Measurements from ENCODE around the gene FLAD1.
"Not testable (repeated sequence)": the region's sequence is repeated elsewhere in the genome, so short reads cannot be mapped to it uniquely, and the experiment has no call there.

The FLAD1 gene

DNA sequence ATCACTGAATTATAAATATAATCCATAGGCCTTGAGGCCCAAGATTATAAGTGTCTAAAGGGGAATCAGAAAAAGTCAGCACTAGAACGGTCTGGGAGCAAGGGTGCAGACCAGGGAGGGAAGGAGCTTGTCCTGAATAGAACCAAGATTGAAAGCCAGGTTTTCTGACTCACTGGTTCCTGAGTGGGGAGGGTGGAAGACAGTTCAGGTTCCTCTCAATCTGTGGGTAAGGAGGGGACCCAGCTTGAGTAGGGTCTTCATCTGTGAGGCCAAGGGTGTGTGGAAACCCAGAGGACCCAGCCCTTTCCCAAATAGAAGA lies 11.1 kb downstream of the FLAD1 start:
- Histone ChIP-seq H3K9ac (ENCODE audit: low read length) (no peak overlapping the region), H3K36me3 (ENCODE audit: control insufficient read depth, insufficient read depth, low read length) (peaks cover 28% of the 10 kb centered on the region), H3K27me3 (ENCODE audit: control insufficient read depth, insufficient read depth, low read length) (no peaks in the 10 kb centered on the region), H3K9me3 (ENCODE audit: control insufficient read depth, insufficient read depth, low read depth, low read length) (no peaks in the 10 kb centered on the region), H3K4me1 (ENCODE audit: control insufficient read depth, insufficient read depth, low read length) (peaks cover 13% of the 10 kb centered on the region; the same call in 1 of the 2 replicates), H3K27ac (ENCODE audit: low read depth, low read length) (no peak overlapping the region), H3K4me3 (ENCODE audit: low read depth, low read length) (no peak overlapping the region)

DNA sequence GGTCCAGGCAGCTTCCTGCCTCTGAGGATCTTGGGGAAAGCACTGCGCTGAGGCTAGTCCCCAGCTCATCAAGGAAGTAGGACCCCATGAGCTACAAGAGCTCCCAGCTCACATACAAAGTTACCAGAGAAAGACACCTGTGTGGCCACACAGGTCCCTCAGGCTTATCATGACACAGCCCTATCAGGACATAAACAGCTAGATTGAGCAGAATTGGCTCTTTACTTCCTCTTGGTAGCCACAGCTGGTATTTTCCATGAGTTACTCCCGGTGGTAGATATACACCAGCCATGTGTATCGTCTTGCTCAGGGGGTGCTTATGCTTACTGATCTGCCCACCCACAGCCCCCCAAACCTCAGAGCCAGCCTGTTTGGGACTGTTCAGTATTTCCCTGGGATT lies 11.4 kb downstream of the FLAD1 start:
- Histone ChIP-seq H3K4me3 (ENCODE audit: low read depth, low read length) (no peak overlapping the region), H3K27ac (ENCODE audit: low read depth, low read length) (no peak overlapping the region), H3K4me1 (ENCODE audit: control insufficient read depth, insufficient read depth, low read length) (peaks cover 14% of the 10 kb centered on the region; the same call in 1 of the 2 replicates), H3K36me3 (ENCODE audit: control insufficient read depth, insufficient read depth, low read length) (peaks cover 24% of the 10 kb centered on the region), H3K9ac (ENCODE audit: low read length) (no peak overlapping the region), H3K27me3 (ENCODE audit: control insufficient read depth, insufficient read depth, low read length) (no peaks in the 10 kb centered on the region), H3K9me3 (ENCODE audit: control insufficient read depth, insufficient read depth, low read depth, low read length) (no peaks in the 10 kb centered on the region)

DNA sequence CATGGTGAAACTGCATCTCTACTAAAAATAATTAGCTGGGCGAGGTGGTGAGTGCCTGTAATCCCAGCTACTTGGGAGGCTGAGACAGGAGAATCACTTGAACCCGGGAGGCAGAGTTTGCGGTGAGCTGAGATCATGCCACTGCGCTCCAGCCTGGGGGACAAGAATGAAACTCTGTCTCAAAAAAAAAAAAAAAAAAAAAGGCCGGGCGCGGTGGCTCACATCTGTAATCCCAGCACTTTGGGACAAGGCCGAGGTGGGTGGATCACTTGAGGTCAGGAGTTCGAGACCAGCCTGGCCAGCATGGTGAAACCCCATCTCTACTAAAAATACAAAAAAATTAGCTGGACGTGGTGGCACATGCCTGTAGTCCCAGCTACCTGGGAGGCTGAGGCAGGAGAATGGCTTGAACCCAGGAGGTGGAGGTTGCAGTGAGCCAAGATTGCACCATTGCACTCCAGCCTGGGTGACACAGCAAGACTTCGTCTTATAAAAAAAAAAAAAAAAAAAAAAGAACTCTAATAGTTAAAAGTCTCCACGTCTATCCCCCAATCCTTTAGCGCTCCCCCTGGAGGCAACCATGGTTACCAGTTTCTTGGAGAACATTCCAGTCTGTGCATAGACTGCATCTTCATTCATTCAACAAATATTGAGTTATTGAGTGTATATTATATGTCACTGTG lies 12.3 kb downstream of the FLAD1 start:
- Histone ChIP-seq H3K36me3 (ENCODE audit: control insufficient read depth, insufficient read depth, low read length) (peaks cover 15% of the 10 kb centered on the region), H3K4me1 (ENCODE audit: control insufficient read depth, insufficient read depth, low read length) (peaks cover 17% of the 10 kb centered on the region; the same call in 1 of the 2 replicates)
- H3K27ac ChIP-seq (ENCODE audit: low read depth, low read length); H3K4me3 ChIP-seq (ENCODE audit: low read depth, low read length); H3K9ac ChIP-seq (ENCODE audit: low read length); H3K27me3 ChIP-seq (ENCODE audit: control insufficient read depth, insufficient read depth, low read length); H3K9me3 ChIP-seq (ENCODE audit: control insufficient read depth, insufficient read depth, low read depth, low read length): not testable (repeated sequence)

DNA sequence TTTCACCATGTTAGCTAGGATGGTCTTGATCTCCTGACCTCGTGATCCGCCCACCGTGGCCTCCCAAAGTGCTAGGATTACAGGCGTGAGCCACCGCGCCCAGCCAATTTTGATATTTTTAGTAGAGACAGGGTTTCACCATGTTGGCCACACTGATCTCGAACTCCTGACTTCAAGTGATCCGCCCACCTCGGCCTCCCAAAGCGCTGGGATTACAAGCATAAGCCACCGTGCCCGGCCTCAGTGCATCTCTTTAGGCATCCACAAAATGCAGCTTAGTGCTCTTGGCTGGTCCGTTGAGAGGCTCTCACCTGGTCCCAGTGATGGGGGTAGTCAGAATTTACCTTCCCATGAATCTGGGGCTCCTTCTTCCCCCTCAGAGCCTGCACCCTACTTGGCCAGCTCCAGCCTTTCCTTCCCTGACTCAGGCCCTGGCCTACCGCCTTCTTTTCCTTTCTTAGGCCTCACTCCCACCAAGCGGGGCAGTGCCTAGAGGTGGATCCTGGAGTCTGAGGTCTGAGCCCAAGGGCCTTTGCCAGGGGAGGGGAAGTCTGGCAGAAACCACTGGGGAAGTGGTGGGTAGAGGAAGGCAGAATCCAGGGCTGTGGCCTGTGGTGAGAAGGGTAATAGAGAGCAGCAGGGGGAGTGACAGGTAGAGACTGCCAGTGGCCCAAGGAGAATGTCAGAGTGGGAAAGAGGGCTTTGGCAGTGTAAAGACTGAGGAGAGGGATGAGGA lies 14.0 kb downstream of the FLAD1 start:
- H3K9ac ChIP-seq (ENCODE audit: low read length), result no peak overlapping the region

DNA sequence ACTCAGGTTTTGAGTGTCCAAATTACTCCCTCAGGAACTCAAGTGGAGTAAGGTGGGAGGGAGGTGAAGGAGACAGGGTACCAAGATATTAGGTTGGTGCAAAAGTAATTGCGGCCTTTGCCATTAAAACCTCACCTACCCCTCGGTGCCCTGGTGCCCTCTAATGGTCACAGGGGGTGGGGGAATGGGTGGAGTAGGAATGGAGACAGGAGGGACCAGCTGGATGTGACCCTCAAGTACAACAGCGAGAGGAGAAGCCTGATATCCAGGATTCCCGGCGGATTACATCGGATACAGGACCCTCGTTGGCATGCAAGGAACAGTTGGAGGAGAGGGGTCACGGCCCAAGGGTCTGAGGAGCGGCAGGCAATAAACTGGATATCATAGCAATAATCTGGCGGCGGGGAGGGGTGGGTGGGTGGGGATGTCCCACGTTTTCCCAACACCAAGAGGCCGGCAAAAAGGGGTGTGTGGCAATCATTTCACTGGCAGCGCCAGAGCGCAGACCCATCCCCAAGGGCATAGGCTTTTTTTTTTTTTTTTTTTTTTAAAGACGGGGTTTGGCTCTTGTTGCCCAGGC lies 15.1 kb downstream of the FLAD1 start:
- Histone ChIP-seq H3K27me3 (ENCODE audit: control insufficient read depth, insufficient read depth, low read length) (no peaks in the 10 kb centered on the region), H3K9me3 (ENCODE audit: control insufficient read depth, insufficient read depth, low read depth, low read length) (no peaks in the 10 kb centered on the region), H3K36me3 (ENCODE audit: control insufficient read depth, insufficient read depth, low read length) (0 out of 2 replicates have a peak, but pooled peaks cover 2% of the 10 kb centered on the region), H3K4me1 (ENCODE audit: control insufficient read depth, insufficient read depth, low read length) (peaks cover 13% of the 10 kb centered on the region; the same call in 1 of the 2 replicates), H3K27ac (ENCODE audit: low read depth, low read length) (no peak overlapping the region), H3K9ac (ENCODE audit: low read length) (no peak overlapping the region), H3K4me3 (ENCODE audit: low read depth, low read length) (no peak overlapping the region)

More for the DNA sequence above, 14.0 kb downstream of the FLAD1 start:
- Histone ChIP-seq H3K4me3 (ENCODE audit: low read depth, low read length) (no peak overlapping the region), H3K4me1 (ENCODE audit: control insufficient read depth, insufficient read depth, low read length) (peaks cover 17% of the 10 kb centered on the region; the same call in 1 of the 2 replicates), H3K27me3 (ENCODE audit: control insufficient read depth, insufficient read depth, low read length) (no peaks in the 10 kb centered on the region), H3K36me3 (ENCODE audit: control insufficient read depth, insufficient read depth, low read length) (peaks cover 9% of the 10 kb centered on the region), H3K9me3 (ENCODE audit: control insufficient read depth, insufficient read depth, low read depth, low read length) (no peaks in the 10 kb centered on the region), H3K27ac (ENCODE audit: low read depth, low read length) (no peak overlapping the region)

DNA sequence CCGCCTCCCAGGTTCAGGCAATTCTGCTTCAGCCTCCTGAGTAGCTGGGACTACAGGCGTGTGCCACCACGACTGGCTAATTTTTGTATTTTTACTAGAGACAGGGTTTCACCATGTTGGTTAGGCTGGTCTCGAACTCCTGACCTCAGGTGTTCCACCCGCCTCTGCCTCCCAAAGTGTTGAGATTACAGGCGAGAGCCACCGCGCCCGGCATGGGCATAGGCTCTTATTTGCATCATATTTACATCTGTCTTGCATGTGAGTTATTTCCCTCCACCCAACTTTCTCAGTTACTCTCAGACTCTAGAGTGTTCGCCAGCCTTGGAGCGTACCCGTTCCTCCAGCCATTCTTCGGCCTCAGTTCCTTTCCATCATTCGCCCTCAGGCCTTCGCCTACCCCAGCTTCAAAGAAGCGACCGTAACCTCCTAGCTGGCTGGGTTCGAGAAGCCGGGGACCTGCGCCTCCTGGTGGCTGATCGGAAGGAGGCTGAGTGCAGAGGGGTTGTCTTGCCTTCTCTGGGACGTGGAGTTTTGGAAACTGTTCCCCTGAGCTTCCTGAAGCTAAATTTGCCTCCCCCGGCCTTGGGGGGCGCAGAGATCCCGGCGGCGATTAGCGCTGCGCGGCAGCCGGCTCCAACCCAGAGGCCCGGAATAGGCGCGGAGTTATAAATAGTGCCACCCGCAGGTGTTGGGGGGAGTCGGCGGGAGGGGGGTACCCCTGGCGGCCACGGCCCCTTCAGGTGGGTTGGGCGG lies 15.8 kb downstream of the FLAD1 start:
- no peak overlapping the region for H3K9ac ChIP-seq (ENCODE audit: low read length)
- H3K4me3 ChIP-seq (ENCODE audit: low read depth, low read length), result peak overlapping the region; percentile 44
- no peaks in the 10 kb centered on the region for H3K9me3 ChIP-seq (ENCODE audit: control insufficient read depth, insufficient read depth, low read depth, low read length)
- H3K27me3 ChIP-seq (ENCODE audit: control insufficient read depth, insufficient read depth, low read length), result no peaks in the 10 kb centered on the region
- peaks cover 7% of the 10 kb centered on the region; the same call in 1 of the 2 replicates for H3K4me1 ChIP-seq (ENCODE audit: control insufficient read depth, insufficient read depth, low read length)
- H3K27ac ChIP-seq (ENCODE audit: low read depth, low read length), result no peak overlapping the region
- H3K36me3 ChIP-seq (ENCODE audit: control insufficient read depth, insufficient read depth, low read length), result no peaks in the 10 kb centered on the region

DNA sequence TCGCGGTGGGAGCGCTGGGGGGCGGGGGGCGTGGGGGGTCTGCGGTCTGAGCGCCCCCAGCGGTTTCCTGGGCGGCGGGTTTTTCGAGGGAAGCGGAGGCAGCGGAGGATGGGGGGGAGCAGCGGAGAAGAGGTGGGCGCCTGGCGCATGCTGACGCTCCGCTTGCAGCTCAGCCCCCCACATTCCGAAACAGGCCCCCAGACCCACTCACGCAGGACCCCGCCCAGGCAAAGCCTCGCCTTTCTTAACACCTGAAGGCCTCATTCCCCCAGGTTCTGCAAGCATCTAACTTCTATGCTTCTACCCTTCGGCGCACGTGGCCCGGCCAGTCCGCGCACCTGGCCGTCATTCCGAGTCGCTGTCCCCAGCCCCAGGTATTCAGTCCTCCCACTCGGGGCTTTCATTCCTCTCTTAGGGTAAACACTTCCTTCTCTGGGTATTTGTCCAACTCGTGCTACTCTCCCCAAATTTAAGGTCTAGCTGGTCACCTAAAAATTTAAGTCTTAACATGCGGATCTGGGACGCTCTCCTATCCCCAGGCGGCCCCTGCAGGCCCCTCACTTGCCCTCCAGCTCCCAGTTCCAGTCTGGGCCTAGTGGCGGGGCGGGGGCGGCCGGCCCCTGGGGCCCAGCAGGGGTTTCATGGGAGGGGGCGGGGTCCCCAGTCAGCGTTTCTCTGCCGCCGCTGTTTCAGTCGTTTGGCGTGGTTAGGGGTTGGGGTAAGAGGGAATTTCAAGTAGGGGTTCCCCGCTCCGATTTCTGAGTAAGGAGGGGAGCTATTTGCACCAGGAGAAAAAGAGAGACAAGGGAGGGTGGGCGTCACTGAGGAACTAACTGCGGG lies 16.6 kb downstream of the FLAD1 start:
- peaks cover 15% of the 10 kb centered on the region for H3K4me1 ChIP-seq (ENCODE audit: control insufficient read depth, insufficient read depth, low read length)

DNA sequence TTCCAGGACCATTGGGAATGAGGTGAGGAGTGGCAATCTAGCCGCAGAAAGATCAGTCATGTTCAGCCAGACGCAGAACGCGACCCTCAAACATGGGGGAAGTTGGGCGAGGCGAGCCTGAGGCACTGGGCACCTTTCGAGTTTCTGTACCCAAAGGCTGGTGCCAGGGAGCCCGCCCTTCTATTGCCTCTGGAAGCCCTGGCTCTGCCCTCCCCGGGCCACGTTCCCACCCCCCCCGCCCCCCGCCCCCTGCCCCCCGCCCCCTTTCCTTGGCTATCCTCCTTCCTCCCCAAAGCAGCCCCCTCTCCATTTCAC lies 17.2 kb downstream of the FLAD1 start:
- Histone ChIP-seq H3K36me3 (ENCODE audit: control insufficient read depth, insufficient read depth, low read length) (no peaks in the 10 kb centered on the region), H3K4me3 (ENCODE audit: low read depth, low read length) (peak overlapping the region; percentile 68), H3K9me3 (ENCODE audit: control insufficient read depth, insufficient read depth, low read depth, low read length) (no peaks in the 10 kb centered on the region), H3K4me1 (ENCODE audit: control insufficient read depth, insufficient read depth, low read length) (peaks cover 18% of the 10 kb centered on the region), H3K27me3 (ENCODE audit: control insufficient read depth, insufficient read depth, low read length) (no peaks in the 10 kb centered on the region), H3K9ac (ENCODE audit: low read length) (peak overlapping the region; percentile 55), H3K27ac (ENCODE audit: low read depth, low read length) (peak overlapping the region; percentile 1; the same call in 1 of the 2 replicates)

More for the DNA sequence above, 16.6 kb downstream of the FLAD1 start:
- Histone ChIP-seq H3K9ac (ENCODE audit: low read length) (peak overlapping the region; percentile 55), H3K4me3 (ENCODE audit: low read depth, low read length) (peak overlapping the region; percentile 68), H3K9me3 (ENCODE audit: control insufficient read depth, insufficient read depth, low read depth, low read length) (no peaks in the 10 kb centered on the region), H3K27ac (ENCODE audit: low read depth, low read length) (peak overlapping the region; percentile 1; the same call in 1 of the 2 replicates), H3K36me3 (ENCODE audit: control insufficient read depth, insufficient read depth, low read length) (no peaks in the 10 kb centered on the region), H3K27me3 (ENCODE audit: control insufficient read depth, insufficient read depth, low read length) (no peaks in the 10 kb centered on the region)

DNA sequence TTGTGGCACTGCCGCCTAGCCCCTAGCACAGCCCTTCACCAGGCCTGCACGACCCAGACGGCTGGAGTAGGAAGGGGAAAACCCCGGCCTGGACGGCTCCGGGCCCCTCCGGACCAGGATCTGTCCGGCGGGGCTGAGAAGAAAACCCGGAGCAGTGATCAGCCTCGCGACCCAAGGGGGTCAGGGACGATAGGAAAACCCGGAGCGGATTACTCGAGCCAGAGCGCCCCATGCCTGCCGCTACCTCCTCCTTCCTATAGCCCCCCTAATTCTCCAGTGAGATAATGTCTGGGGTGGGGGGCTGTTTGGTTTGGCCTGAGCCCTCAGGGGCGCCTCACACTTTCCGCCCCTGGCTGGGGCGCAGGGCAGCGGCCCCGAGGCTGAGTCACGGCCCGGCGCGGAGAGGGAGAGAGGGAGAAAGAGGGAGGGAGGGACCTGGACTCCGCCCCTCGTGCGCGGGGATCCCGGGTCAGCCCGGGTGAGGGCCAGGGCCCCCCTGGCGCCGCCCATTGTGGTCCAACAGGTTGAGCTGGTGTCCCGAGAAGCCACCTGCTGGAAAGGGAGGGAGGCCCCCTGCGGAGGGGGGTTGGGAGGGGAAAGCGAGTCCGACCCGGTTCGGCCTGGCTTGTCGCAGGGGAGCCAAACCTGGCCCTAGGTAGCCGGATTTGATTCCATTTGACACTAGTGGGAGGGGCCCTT lies 17.7 kb downstream of the FLAD1 start:
- H3K9me3 ChIP-seq (ENCODE audit: control insufficient read depth, insufficient read depth, low read depth, low read length), result no peaks in the 10 kb centered on the region
- peak overlapping the region; percentile 90; the same call in 1 of the 2 replicates for H3K27ac ChIP-seq (ENCODE audit: low read depth, low read length)
- no peaks in the 10 kb centered on the region for H3K36me3 ChIP-seq (ENCODE audit: control insufficient read depth, insufficient read depth, low read length)
- H3K27me3 ChIP-seq (ENCODE audit: control insufficient read depth, insufficient read depth, low read length), result no peaks in the 10 kb centered on the region
- peaks cover 23% of the 10 kb centered on the region for H3K4me1 ChIP-seq (ENCODE audit: control insufficient read depth, insufficient read depth, low read length)
- H3K4me3 ChIP-seq (ENCODE audit: low read depth, low read length), result peak overlapping the region; percentile 68
- H3K9ac ChIP-seq (ENCODE audit: low read length), result peak overlapping the region; percentile 71

DNA sequence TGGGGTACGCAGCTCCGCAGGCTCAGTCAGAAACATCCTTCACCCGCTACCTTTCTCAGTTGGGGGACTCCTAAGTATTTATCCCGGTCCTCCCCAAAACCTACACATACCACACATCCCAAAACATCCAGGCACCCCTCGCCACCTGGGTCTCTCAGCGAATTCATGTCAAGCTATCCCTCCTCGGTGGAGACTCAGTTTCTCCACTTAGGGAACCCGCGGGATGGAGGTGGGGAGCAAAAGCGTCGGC lies 18.2 kb downstream of the FLAD1 start:
- H3K27ac ChIP-seq (ENCODE audit: low read depth, low read length), result peak overlapping the region; percentile 90; the same call in 1 of the 2 replicates
- H3K9me3 ChIP-seq (ENCODE audit: control insufficient read depth, insufficient read depth, low read depth, low read length), result no peaks in the 10 kb centered on the region
- H3K9ac ChIP-seq (ENCODE audit: low read length), result peak overlapping the region; percentile 71
- H3K4me1 ChIP-seq (ENCODE audit: control insufficient read depth, insufficient read depth, low read length), result peaks cover 23% of the 10 kb centered on the region
- peak overlapping the region; percentile 68 for H3K4me3 ChIP-seq (ENCODE audit: low read depth, low read length)
- H3K36me3 ChIP-seq (ENCODE audit: control insufficient read depth, insufficient read depth, low read length), result no peaks in the 10 kb centered on the region
- no peaks in the 10 kb centered on the region for H3K27me3 ChIP-seq (ENCODE audit: control insufficient read depth, insufficient read depth, low read length)
